ENCODE measurements around the gene CACNA1C. TPM values are rescaled to one million over a fixed set of nuclear protein-coding genes. Genes with fewer than 3 reads are reported as not detected.

CACNA1C gene
- total RNA-seq, 4 donors from 2014 or later = 1.5 to 13.5 (median 2.1) TPM

- H3K4me1 ChIP-seq = peaks cover 0 to 20% (median 0%) of the 10 kb centered on the region in 3 donors
- intact Hi-C loops (cut with DNase I) = no loop called here
- 46 to 79% methylated on average over 2 to 5 of the region's 5 CpGs for WGBS, 2 donors
- no peak for DNase-seq
- H3K27me3 ChIP-seq = peaks cover 0 to 18% (median 0%) of the 10 kb centered on the region in 4 donors
- no peak overlapping the region for H3K4me3 ChIP-seq
- H3K27ac ChIP-seq = no peak overlapping the region
- TF ChIP-seq, protein P1, sequence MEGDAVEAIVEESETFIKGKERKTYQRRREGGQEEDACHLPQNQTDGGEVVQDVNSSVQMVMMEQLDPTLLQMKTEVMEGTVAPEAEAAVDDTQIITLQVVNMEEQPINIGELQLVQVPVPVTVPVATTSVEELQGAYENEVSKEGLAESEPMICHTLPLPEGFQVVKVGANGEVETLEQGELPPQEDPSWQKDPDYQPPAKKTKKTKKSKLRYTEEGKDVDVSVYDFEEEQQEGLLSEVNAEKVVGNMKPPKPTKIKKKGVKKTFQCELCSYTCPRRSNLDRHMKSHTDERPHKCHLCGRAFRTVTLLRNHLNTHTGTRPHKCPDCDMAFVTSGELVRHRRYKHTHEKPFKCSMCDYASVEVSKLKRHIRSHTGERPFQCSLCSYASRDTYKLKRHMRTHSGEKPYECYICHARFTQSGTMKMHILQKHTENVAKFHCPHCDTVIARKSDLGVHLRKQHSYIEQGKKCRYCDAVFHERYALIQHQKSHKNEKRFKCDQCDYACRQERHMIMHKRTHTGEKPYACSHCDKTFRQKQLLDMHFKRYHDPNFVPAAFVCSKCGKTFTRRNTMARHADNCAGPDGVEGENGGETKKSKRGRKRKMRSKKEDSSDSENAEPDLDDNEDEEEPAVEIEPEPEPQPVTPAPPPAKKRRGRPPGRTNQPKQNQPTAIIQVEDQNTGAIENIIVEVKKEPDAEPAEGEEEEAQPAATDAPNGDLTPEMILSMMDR (IDR thresholded peaks at IDR 0.05) = no peak
- no peaks in the 10 kb centered on the region for H3K9me3 ChIP-seq
- no peaks in the 10 kb centered on the region for H3K36me3 ChIP-seq
Measured at GRCh38 chr12:2355604-2356003, 302.8 kb downstream of the CACNA1C start.

DNA sequence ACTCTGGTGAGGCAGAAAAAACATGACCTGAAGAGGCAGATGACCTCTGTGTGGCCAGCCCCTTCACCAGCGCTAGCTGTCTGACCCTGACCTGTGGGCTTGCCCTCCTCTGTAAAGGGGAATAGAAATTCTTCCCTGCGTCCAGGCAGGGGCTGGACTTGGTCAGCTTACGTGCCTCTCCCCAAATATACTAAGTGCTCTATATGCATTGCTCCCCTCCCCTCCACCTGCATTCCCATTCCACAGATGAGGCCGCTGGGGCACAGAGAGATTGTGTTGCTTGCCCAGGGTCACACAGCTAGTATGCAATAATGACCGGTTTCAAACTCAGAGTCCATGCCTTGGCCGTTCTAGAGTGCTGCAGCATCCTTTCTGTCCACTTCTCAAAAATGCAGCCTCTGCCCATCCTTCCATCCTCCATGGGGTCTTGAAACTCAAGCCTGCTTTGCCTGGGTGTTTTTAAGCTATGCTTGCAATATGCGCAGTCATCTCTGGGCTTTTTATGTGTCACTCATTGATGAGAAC lies 303.9 kb downstream of the CACNA1C start:
- no peak overlapping the region for H3K27ac ChIP-seq
- H3K9me3 ChIP-seq = no peaks in the 10 kb centered on the region
- H3K36me3 ChIP-seq = no peaks in the 10 kb centered on the region
- no peak for DNase-seq
- H3K27me3 ChIP-seq = peaks cover 0 to 18% (median 0%) of the 10 kb centered on the region in 4 donors
- no peak overlapping the region for H3K4me3 ChIP-seq
- TF ChIP-seq, protein P1 (IDR thresholded peaks at IDR 0.05) = no peak
- no peak for TF ChIP-seq POLR2A (IDR thresholded peaks at IDR 0.05)
- WGBS, 2 donors = 71 to 77% methylated on average over 4 to 7 of the region's 7 CpGs
- peaks cover 0 to 20% (median 0%) of the 10 kb centered on the region in 3 donors for H3K4me1 ChIP-seq
- intact Hi-C loops (cut with DNase I) = no loop called here

DNA sequence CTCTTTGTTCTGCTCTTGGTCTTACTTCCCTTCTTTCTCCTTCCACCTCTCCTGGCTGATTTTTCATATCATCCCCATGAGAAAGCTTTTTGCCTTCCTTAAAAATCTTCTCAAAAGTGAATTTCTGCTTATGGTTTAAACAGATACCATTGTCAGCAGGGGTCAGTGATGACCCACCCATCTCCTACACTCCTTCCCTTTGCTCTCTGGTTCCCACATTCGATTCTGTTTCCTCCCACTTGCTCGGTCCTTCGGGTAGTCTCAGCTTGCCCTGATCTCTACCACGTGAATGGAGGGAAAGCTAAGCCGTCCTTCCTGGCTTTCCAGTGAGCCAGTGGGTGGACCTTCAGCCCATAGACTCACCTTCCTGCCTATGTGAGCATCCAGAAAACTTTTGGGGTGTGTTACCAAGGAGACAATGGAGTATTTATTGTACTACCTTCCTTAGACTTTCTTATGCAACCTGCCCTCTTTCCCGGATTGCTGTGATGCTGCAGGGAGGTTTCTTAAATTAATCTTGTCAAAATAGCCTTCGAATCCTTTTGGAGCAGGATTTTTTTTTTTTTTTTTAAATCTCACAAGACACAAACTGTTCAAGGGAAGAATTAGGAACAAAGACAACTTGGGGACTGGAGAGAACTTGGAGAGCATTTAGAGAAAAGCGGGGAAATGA lies 306.3 kb downstream of the CACNA1C start:
- TF ChIP-seq, protein P1 (IDR thresholded peaks at IDR 0.05) = no peak
- no peak for TF ChIP-seq POLR2A (IDR thresholded peaks at IDR 0.05)
- 43 to 48% methylated on average over 8 of the region's 8 CpGs for WGBS, 2 donors
- intact Hi-C loops (cut with DNase I) = no loop called here
- H3K27ac ChIP-seq = peak overlapping the region in 3 of 4 donors; percentile 7 to 38 (median 22)
- no peak overlapping the region for H3K4me3 ChIP-seq
- H3K36me3 ChIP-seq = no peaks in the 10 kb centered on the region
- no peak for DNase-seq
- H3K9me3 ChIP-seq = no peaks in the 10 kb centered on the region
- peaks cover 0 to 24% (median 0%) of the 10 kb centered on the region in 3 donors for H3K4me1 ChIP-seq
- H3K27me3 ChIP-seq = peaks cover 0 to 5% (median 0%) of the 10 kb centered on the region in 4 donors

- intact Hi-C loops (cut with DNase I) = no loop called here
- no peaks in the 10 kb centered on the region for H3K36me3 ChIP-seq
Measured at GRCh38 chr12:2359725-2360629, 307.2 kb downstream of the CACNA1C start.

More at GRCh38 chr12:2359725-2360629, 307.2 kb downstream of the CACNA1C start:
- no peak for TF ChIP-seq POLR2A (IDR thresholded peaks at IDR 0.05)
- TF ChIP-seq, protein P1 (IDR thresholded peaks at IDR 0.05) = no peak
- Histone ChIP-seq H3K4me1 (peaks cover 0 to 30% (median 0%) of the 10 kb centered on the region in 3 donors), H3K27ac (no peak overlapping the region), H3K9me3 (no peaks in the 10 kb centered on the region), H3K4me3 (no peak overlapping the region), H3K27me3 (no peaks in the 10 kb centered on the region)
- DNase-seq = no peak
- 72 to 84% methylated on average over 12 to 13 of the region's 15 CpGs for WGBS, 2 donors

All from esophagus squamous epithelium (tissue), 5 donors.